ENCODE results near the gene LUC7L3. TPM values are rescaled to one million over a fixed set of nuclear protein-coding genes. Genes with fewer than 3 reads are reported as not detected.
"Not testable (repeated sequence)": the region's sequence is repeated elsewhere in the genome, so short reads cannot be mapped to it uniquely, and the experiment has no call there.

LUC7L3 gene
- total RNA-seq, 1 donor from 2014 or later = 54.1 TPM

DNA sequence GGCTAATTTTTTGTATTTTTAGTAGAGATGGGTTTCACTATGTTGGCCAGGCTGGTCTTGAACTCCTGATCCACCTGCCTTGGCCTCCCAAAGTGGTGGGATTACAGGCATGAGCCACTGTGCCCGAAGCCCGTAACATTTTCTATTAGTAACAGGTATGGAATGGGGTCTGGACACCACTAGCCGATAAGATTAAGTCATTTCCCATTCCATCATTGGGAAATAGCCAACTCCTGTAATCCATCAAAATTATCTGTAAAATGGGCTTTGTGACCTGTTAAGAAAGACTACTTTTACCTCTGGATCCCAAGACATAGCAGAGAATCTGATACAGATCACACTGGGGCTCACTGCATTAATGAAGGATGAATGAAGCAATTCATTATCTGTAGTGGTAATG lies 3.9 kb upstream of the LUC7L3 start:
- no peak overlapping the region for H3K4me3 ChIP-seq (ENCODE audit: low read depth, low read length)
- DNase-seq (ENCODE audit: low read depth) = no peak
- TF ChIP-seq, protein P1, sequence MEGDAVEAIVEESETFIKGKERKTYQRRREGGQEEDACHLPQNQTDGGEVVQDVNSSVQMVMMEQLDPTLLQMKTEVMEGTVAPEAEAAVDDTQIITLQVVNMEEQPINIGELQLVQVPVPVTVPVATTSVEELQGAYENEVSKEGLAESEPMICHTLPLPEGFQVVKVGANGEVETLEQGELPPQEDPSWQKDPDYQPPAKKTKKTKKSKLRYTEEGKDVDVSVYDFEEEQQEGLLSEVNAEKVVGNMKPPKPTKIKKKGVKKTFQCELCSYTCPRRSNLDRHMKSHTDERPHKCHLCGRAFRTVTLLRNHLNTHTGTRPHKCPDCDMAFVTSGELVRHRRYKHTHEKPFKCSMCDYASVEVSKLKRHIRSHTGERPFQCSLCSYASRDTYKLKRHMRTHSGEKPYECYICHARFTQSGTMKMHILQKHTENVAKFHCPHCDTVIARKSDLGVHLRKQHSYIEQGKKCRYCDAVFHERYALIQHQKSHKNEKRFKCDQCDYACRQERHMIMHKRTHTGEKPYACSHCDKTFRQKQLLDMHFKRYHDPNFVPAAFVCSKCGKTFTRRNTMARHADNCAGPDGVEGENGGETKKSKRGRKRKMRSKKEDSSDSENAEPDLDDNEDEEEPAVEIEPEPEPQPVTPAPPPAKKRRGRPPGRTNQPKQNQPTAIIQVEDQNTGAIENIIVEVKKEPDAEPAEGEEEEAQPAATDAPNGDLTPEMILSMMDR (conservative IDR thresholded peaks at IDR 0.05; ENCODE audit: low read depth, low read length) = no peak

DNA sequence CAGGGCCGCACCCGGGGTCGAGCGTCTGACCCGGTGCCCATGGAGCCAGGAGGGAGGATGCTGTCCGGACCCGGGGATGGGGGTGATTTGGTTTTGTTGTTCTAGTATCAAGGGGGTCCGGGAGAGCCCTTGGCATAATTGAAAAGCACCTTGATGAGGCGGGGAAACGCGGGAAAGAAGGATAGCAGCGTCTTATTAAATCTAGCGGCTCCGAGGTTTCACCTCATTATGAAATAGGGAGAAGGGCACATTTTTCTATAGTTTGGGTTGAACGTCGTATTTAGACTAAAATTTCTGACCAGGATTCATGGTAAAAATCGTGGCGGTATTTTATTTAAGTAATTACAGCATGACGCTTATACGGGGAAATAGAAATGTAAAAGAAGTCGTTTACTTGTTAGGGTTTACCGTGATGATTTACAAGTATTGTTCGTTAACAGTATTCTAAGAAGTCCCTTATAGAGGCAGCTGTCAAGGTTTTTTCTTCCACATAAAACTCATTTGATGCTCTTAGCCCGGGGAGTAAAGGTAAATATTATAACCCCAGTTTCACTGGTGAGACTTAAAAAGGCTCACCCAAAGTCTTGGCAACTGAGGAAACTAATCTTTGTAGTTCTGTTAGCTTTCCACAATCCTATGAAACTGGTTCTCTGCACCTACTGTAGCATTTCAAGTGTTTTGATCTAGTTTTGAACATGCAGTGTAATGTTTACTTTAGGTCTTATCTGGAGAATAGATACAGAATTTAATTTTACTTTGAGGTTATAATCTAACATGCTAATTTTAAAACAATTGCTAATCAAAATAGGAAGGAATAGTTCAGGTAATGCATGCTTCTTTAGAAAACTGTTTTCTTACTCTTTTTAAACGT lies 756 bp downstream of the LUC7L3 start:
- H3K4me3 ChIP-seq (ENCODE audit: low read depth, low read length) = peak overlapping the region; percentile 95
- no peak for DNase-seq (ENCODE audit: low read depth)
- TF ChIP-seq, protein P1 (conservative IDR thresholded peaks at IDR 0.05; ENCODE audit: low read depth, low read length) = no peak

DNA sequence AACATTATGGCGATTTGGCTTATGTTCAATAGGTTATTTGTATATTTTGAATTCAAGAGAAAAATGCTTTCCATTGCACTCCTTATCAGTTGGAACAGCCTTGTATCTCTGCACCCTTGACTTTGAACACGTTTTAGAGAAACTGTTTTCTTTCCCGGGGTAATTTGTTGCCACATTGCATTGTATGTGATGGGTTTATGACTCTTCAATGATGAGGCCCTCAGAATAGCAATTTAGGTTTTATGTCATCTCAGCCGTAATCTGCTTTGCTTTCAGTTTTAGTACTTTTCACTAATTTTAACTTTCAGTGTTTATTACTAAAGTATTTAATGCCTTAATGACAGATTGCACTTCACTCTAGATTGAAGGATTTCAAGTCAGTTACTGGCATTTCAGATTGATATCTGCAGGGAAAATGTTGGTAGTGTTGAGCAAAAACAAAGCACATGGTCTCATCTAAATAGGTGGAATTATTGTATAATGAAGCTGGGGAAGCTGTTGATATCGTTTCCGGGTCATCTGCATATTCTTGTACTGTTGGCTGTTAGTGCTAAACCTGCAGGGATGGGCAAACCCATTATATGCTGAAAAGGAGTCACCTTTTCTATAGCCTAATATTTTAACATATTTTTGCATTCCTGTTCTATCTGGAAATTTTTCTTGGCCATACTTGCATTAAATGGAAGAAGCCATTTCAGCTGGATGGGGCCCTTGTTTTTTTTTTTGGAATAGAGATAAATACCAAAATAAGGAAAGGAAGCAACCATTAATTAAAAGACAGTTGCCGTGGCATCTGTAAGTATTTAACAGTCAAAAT lies 2.0 kb downstream of the LUC7L3 start:
- no peak for DNase-seq (ENCODE audit: low read depth)
- peak overlapping the region; percentile 95 for H3K4me3 ChIP-seq (ENCODE audit: low read depth, low read length)
- TF ChIP-seq, protein P1 (conservative IDR thresholded peaks at IDR 0.05; ENCODE audit: low read depth, low read length) = no peak

DNA sequence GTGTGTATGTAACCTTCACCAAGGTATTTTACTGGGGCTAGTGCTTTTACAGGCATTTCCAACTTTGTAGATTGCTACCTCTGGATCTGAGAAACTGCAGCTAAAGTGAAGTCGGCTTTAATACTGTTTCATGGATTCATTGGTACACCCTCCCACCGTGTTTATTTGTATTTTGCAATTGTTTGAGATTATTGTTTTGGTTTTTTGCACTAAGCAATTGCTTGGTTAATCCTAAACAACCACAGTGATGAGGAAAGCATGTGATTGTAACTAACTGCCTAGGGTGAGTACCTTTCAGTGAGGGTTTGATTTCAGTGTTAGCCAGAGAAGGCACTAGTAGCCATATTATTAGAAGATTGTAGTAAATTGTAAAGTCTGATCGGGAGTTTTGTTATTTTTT lies 3.3 kb downstream of the LUC7L3 start:
- DNase-seq (ENCODE audit: low read depth) = no peak
- peak overlapping the region; percentile 95 for H3K4me3 ChIP-seq (ENCODE audit: low read depth, low read length)
- TF ChIP-seq, protein P1 (conservative IDR thresholded peaks at IDR 0.05; ENCODE audit: low read depth, low read length) = no peak

DNA sequence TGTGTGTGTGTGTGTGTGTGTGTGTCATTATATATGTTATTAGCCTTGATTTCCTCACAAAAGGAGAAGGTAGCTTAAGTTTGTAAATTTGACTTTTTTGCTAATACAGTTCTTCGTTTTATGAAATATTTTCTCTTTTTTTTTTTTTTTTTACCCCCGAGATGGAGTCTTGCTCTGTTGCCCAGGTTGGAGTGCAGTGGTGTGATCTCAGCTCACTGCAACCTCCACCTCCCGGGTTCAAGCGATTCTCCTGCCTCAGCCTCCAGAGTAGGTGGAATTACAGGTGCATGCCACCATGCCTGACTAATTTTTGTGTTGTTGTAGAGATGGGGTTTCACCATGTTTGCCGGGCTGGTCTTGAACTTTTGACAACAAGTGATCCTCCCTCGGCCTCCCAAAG lies 5.2 kb downstream of the LUC7L3 start:
- H3K4me3 ChIP-seq (ENCODE audit: low read depth, low read length) = not testable (repeated sequence)

DNA sequence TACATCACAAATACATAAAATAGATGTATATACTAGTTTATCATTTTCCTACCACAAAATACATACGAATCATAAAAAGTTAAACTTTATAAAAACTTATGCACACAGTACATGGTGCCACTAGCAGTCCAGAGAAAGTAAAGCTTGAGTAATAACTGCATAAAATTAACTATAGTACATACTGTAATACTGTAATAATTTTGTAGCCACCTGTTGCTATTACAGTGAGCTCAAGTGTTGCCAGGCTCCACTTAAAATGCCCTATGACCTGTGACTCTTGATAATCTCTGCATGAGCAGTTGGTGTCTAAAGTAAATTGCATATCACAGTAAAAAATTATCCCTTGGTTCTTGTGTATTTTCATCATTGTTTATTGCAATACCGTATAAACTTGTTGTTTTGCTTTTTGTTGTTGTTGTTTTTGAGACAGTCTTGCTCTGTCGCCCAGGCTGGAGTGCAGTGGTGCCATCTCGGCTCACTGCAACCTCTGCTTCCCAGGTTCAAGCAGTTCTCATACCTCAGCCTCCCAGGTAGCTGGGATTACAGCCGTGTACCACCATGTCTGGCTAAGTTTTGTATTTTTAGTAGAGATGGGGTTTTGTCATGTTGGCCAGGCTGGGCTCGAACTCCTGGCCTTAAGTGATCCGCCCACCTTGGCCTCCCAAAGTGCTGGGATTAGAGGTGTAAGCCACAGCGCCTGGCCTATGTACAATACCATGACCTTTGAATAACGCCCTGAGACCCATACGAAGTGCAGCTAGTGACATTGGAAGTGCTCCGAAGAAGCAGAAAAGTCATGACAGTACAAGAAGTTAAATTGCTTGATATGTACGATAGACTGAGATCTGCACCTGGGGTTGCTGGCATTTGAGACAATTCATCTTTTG lies 6.6 kb downstream of the LUC7L3 start:
- no peak overlapping the region for H3K4me3 ChIP-seq (ENCODE audit: low read depth, low read length)
- TF ChIP-seq, protein P1 (conservative IDR thresholded peaks at IDR 0.05; ENCODE audit: low read depth, low read length) = no peak
- DNase-seq (ENCODE audit: low read depth) = no peak

More for the DNA sequence above, 5.2 kb downstream of the LUC7L3 start:
- not testable (repeated sequence) for DNase-seq (ENCODE audit: low read depth)

DNA sequence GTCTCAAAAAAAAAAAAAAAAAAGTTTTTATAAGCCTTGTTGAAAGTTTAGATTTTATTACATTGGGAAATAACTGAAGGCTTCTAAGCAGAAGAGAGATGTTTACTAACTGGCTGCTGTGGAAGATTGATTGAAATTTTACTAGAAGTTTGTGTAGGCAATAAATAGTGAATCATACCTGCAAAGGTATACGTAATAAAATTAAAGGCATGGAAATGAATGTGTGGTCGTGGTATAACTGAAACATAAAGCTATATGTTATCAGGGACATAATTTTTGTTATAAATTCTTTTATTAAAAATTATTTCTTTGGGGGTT lies 8.7 kb downstream of the LUC7L3 start:
- no peak for DNase-seq (ENCODE audit: low read depth)

More for the DNA sequence above, 8.7 kb downstream of the LUC7L3 start:
- TF ChIP-seq, protein P1 (conservative IDR thresholded peaks at IDR 0.05; ENCODE audit: low read depth, low read length) = no peak
- no peak overlapping the region for H3K4me3 ChIP-seq (ENCODE audit: low read depth, low read length)

All from epithelial cell of proximal tubule (primary cell).